ENCODE measurements around the gene SYNE2.

Gene SYNE2

DNA sequence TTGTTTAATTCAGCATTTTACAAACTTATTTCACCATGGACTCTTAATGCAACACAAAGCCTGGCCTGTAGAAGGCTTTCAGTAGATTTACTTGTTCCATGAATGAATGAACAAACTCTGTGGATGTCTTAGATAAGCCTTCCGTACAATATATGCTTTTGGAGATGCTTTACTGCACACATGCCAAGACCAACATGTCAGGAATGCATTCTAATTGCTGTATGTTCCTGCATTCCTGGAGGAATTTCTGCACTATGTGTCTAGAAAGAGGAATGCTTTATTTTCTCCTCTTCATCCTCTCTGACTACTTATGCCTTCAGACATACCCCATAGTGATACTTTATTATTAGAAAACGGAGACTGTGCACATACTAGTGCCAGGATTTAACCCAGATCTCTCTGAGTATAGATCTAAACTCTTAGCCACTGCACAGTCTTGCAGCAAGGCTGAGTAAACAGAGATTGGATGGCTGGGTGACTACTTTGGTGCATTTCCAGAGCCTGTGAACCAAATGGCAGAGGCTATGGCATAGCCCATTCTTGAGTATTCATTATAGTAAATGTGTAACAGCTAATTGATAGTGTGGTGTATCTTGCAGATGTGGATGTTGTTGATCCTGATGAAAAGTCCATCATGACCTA, 108.2 kb downstream of the SYNE2 start:
- no peak overlapping the region for H3K4me3 ChIP-seq (ENCODE audit: low read length)
- no peak for TF ChIP-seq CTCF (IDR thresholded peaks at IDR 0.05; ENCODE audit: insufficient read depth, low read depth, low read length, missing control alignments)
- no peak for DNase-seq (ENCODE audit: low read depth)

DNA sequence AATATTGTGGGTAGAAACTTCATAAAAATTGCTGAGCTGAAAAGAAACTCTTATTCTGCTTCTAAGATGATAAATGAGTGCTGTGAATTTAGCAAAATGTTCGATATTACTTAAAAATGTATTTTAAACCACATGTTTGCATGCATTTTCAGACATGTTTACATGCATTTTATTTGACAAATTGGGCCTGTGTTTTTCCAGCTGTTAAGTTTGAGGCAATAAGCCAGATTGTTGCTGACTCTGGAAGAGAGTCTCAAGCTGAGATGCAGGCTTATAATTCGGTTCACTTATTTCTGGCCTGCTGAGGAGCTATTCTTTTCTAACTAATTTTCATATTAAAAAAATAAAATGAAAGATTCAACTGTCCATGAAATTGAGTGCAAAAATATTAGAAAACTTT, 110.1 kb downstream of the SYNE2 start:
- DNase-seq (ENCODE audit: low read depth) = no peak
- H3K4me3 ChIP-seq (ENCODE audit: low read length) = no peak overlapping the region
- no peak for TF ChIP-seq CTCF (IDR thresholded peaks at IDR 0.05; ENCODE audit: insufficient read depth, low read depth, low read length, missing control alignments)

GRCh38 chr14:63963439-63963838, 110.6 kb downstream of the SYNE2 start:
- TF ChIP-seq CTCF (IDR thresholded peaks at IDR 0.05; ENCODE audit: insufficient read depth, low read depth, low read length, missing control alignments) = no peak
- no peak for DNase-seq (ENCODE audit: low read depth)
- no peak overlapping the region for H3K4me3 ChIP-seq (ENCODE audit: low read length)

GRCh38 chr14:63964113-63964512, 111.3 kb downstream of the SYNE2 start:
- TF ChIP-seq CTCF (IDR thresholded peaks at IDR 0.05; ENCODE audit: insufficient read depth, low read depth, low read length, missing control alignments) = no peak
- no peak overlapping the region for H3K4me3 ChIP-seq (ENCODE audit: low read length)
- DNase-seq (ENCODE audit: low read depth) = no peak

DNA sequence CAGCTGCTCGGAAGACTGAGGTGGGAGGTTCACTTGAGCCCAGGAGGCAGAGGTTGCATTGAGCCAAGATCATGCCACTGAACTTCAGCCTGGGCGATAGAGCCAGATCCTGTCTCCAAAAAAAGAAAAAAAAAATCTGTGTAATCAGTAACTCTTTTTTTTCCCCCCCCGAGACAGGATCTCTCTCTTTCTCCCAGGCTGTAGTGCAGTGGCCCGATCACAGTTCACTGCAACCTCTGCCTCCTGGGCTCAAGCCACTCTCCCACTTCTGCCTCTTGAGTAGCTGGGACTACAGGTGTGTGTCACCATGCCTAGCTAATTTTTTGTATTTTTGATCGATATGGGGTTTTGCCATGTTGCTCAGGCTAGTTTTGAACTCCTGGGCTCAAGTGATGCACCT, 113.6 kb downstream of the SYNE2 start:
- H3K4me3 ChIP-seq (ENCODE audit: low read length) = no peak overlapping the region
- TF ChIP-seq CTCF (IDR thresholded peaks at IDR 0.05; ENCODE audit: insufficient read depth, low read depth, low read length, missing control alignments) = no peak
- DNase-seq (ENCODE audit: low read depth) = no peak

DNA sequence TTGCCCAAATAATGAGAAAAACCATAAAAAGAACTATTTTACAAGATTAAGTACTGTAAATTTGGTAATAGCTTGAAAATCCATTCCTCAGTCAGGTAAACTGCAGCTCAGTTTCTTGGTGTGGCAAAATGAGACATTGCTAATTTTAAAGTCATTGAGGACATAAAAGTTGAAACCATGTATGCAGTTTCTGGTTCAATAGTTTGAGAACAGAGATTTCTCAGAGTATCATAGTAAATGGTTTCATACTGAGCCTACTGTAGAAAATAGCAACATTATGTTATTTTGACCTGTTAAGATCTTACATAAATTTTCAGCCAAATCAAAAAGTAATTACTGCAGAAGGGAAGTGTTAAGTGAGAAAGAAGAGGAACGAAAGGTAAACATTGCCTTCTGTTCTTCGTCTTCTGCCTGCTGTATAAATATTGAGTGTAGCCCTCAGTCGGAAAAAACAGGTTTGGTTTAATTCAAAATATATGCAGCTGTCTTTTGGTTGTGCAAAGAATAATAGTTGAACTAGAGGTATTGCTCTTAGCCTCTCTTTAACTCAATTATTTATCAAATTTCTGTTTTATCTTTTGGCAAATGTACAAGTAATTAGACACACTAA, 119.6 kb downstream of the SYNE2 start:
- no peak overlapping the region for H3K4me3 ChIP-seq (ENCODE audit: low read length)
- DNase-seq (ENCODE audit: low read depth) = no peak
- TF ChIP-seq CTCF (IDR thresholded peaks at IDR 0.05; ENCODE audit: insufficient read depth, low read depth, low read length, missing control alignments) = no peak

- no peak for TF ChIP-seq CTCF (IDR thresholded peaks at IDR 0.05; ENCODE audit: insufficient read depth, low read depth, low read length, missing control alignments)
- DNase-seq (ENCODE audit: low read depth) = no peak
- H3K4me3 ChIP-seq (ENCODE audit: low read length) = no peak overlapping the region
Observed at GRCh38 chr14:63974176-63974575, 121.4 kb downstream of the SYNE2 start.

Data from epithelial cell of esophagus (primary cell).